ENCODE results near the gene CFL2.
"Not testable (repeated sequence)": the region's sequence is repeated elsewhere in the genome, so short reads cannot be mapped to it uniquely, and the experiment has no call there.

CFL2 gene

GRCh38 chr14:34711796-34712712, 2.3 kb downstream of the CFL2 start:
- DNase-seq (ENCODE audit: low spot score) = no peak

GRCh38 chr14:34711169-34711568, 3.2 kb downstream of the CFL2 start:
- DNase-seq (ENCODE audit: low spot score) = no peak

- DNase-seq (ENCODE audit: low spot score) = no peak
Measured at GRCh38 chr14:34710744-34711143, 3.6 kb downstream of the CFL2 start.

GRCh38 chr14:34710006-34710405, 4.4 kb downstream of the CFL2 start:
- no peak for DNase-seq (ENCODE audit: low spot score)

GRCh38 chr14:34707722-34708121, 6.7 kb downstream of the CFL2 start:
- DNase-seq (ENCODE audit: low spot score) = no peak

- DNase-seq (ENCODE audit: low spot score) = no peak
Measured at GRCh38 chr14:34701808-34702207, 12.6 kb downstream of the CFL2 start.

GRCh38 chr14:34700622-34701130, 13.7 kb downstream of the CFL2 start:
- DNase-seq (ENCODE audit: low spot score) = no peak

GRCh38 chr14:34699873-34700621, 14.3 kb downstream of the CFL2 start:
- no peak for DNase-seq (ENCODE audit: low spot score)

- DNase-seq (ENCODE audit: low spot score) = not testable (repeated sequence)
Measured at GRCh38 chr14:34694216-34694615, 20.2 kb downstream of the CFL2 start.

- DNase-seq (ENCODE audit: low spot score) = no peak
Measured at GRCh38 chr14:34693228-34693939, 21.0 kb downstream of the CFL2 start.

- no peak for DNase-seq (ENCODE audit: low spot score)
Measured at GRCh38 chr14:34692898-34693227, 21.5 kb downstream of the CFL2 start.

- no peak for DNase-seq (ENCODE audit: low spot score)
Measured at GRCh38 chr14:34692348-34692747, 22.0 kb downstream of the CFL2 start.

GRCh38 chr14:34691206-34691605, 23.2 kb downstream of the CFL2 start:
- DNase-seq (ENCODE audit: low spot score) = no peak

- no peak for DNase-seq (ENCODE audit: low spot score)
Measured at GRCh38 chr14:34688470-34689206, 25.8 kb downstream of the CFL2 start.

GRCh38 chr14:34685819-34686428, 28.5 kb downstream of the CFL2 start:
- no peak for DNase-seq (ENCODE audit: low spot score)

GRCh38 chr14:34684578-34684977, 29.8 kb downstream of the CFL2 start:
- no peak for DNase-seq (ENCODE audit: low spot score)

GRCh38 chr14:34682787-34683321, 31.5 kb downstream of the CFL2 start:
- no peak for DNase-seq (ENCODE audit: low spot score)

GRCh38 chr14:34680806-34681479, 33.5 kb downstream of the CFL2 start:
- DNase-seq (ENCODE audit: low spot score) = no peak

GRCh38 chr14:34678735-34679134, 35.7 kb downstream of the CFL2 start:
- no peak for DNase-seq (ENCODE audit: low spot score)

- DNase-seq (ENCODE audit: low spot score) = no peak
Measured at GRCh38 chr14:34678306-34678705, 36.1 kb downstream of the CFL2 start.

Data from HuH-7 (cell line).